ENCODE measurements around the gene NOTUM.

NOTUM gene

GRCh38 chr17:81939881-81940385, 21.1 kb downstream of the NOTUM start:
- DNase-seq (ENCODE audit: low read depth in 4 of 4, low spot score in 1 of 4), result no peak

- no peak for DNase-seq (ENCODE audit: low read depth in 4 of 4, low spot score in 1 of 4)
Observed at GRCh38 chr17:81939218-81939617, 21.8 kb downstream of the NOTUM start.

- no peak for DNase-seq (ENCODE audit: low read depth in 4 of 4, low spot score in 1 of 4)
Observed at GRCh38 chr17:81935709-81936084, 25.3 kb downstream of the NOTUM start.

- no peak for DNase-seq (ENCODE audit: low read depth in 4 of 4, low spot score in 1 of 4)
Observed at GRCh38 chr17:81934850-81935708, 25.9 kb downstream of the NOTUM start.

GRCh38 chr17:81934098-81934757, 26.8 kb downstream of the NOTUM start:
- DNase-seq (ENCODE audit: low read depth in 4 of 4, low spot score in 1 of 4), result no peak

- no peak for DNase-seq (ENCODE audit: low read depth in 4 of 4, low spot score in 1 of 4)
Observed at GRCh38 chr17:81933178-81933699, 27.7 kb downstream of the NOTUM start.

- no peak for DNase-seq (ENCODE audit: low read depth in 4 of 4, low spot score in 1 of 4)
Observed at GRCh38 chr17:81932333-81932983, 28.5 kb downstream of the NOTUM start.

- no peak for DNase-seq (ENCODE audit: low read depth in 4 of 4, low spot score in 1 of 4)
Observed at GRCh38 chr17:81931557-81932332, 29.2 kb downstream of the NOTUM start.

- DNase-seq (ENCODE audit: low read depth in 4 of 4, low spot score in 1 of 4), result no peak
Observed at GRCh38 chr17:81931189-81931556, 29.8 kb downstream of the NOTUM start.

GRCh38 chr17:81930142-81931125, 30.6 kb downstream of the NOTUM start:
- DNase-seq (ENCODE audit: low read depth in 4 of 4, low spot score in 1 of 4), result no peak

- no peak for DNase-seq (ENCODE audit: low read depth in 4 of 4, low spot score in 1 of 4)
Observed at GRCh38 chr17:81929253-81930141, 31.5 kb downstream of the NOTUM start.

- no peak for DNase-seq (ENCODE audit: low read depth in 4 of 4, low spot score in 1 of 4)
Observed at GRCh38 chr17:81928544-81929252, 32.3 kb downstream of the NOTUM start.

GRCh38 chr17:81927653-81928543, 33.1 kb downstream of the NOTUM start, which contains the start of gene MAFG:
Gene MAFG, minus strand, starts transcription at chr17:81927735. Its CDS starts 4,550 bp downstream, at chr17:81923185.
- peak; percentile 76 to 85 (median 80) for DNase-seq (ENCODE audit: low read depth in 4 of 4, low spot score in 1 of 4)

- no peak for DNase-seq (ENCODE audit: low read depth in 4 of 4, low spot score in 1 of 4)
Observed at GRCh38 chr17:81927152-81927652, 33.8 kb downstream of the NOTUM start.

- peak in 3 of 4 experiments; percentile 45 to 62 (median 55) for DNase-seq (ENCODE audit: low read depth in 4 of 4, low spot score in 1 of 4)
Observed at GRCh38 chr17:81926451-81927151, 34.4 kb downstream of the NOTUM start.

- DNase-seq (ENCODE audit: low read depth in 4 of 4, low spot score in 1 of 4), result no peak
Observed at GRCh38 chr17:81925860-81926450, 35.0 kb downstream of the NOTUM start.
